Measurements from ENCODE around the gene ODF2.

The ODF2 gene

DNA sequence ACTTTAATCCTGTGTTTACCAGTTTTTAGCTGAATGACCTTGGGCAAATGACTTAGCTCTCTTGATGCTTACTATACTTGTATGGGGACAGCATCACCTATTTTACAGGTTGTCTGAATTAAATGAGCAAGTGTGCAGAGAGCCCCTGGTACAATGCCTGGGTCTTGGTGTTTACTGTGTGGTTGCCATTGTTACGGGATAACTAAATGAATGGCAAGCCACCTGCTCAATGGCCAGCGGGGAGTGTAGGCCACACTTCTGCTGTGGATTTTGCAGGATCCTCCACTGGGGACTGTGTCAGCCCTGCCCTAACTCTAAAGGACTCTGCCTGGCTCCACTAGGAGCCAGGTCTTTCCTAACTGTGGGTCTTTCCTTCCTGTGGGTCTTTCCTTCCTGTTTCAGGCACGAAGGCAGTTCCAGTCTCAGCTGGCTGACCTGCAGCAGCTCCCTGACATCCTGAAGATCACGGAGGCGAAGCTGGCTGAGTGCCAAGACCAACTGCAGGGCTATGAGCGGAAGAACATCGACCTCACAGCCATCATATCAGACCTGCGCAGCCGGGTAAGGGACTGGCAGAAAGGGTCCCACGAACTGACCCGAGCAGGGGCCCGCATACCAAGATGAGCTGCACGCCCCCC is 38.4 kb downstream of the ODF2 start:
- H3K4me3 ChIP-seq (ENCODE audit: low read depth, low read length, poor library complexity, severe bottlenecking), result no peak overlapping the region
- no peaks in the 10 kb centered on the region for H3K9me2 ChIP-seq (ENCODE audit: low read depth, low read length)
- H3K4me1 ChIP-seq (ENCODE audit: insufficient read depth, low read length, severe bottlenecking), result peaks cover 9% of the 10 kb centered on the region
- no peaks in the 10 kb centered on the region for H3K79me2 ChIP-seq (ENCODE audit: insufficient read depth, low read length)
- H3F3A ChIP-seq (ENCODE audit: insufficient read depth, low read length), result no peaks in the 10 kb centered on the region
- H3K27ac ChIP-seq (ENCODE audit: low read depth, low read length, poor library complexity, severe bottlenecking), result peak overlapping the region; percentile 18
- peaks cover 74% of the 10 kb centered on the region for H3K36me3 ChIP-seq (ENCODE audit: insufficient read depth, low read length)
- H4K20me1 ChIP-seq (ENCODE audit: insufficient read depth, low read length), result no peaks in the 10 kb centered on the region
- TF ChIP-seq, protein P1, sequence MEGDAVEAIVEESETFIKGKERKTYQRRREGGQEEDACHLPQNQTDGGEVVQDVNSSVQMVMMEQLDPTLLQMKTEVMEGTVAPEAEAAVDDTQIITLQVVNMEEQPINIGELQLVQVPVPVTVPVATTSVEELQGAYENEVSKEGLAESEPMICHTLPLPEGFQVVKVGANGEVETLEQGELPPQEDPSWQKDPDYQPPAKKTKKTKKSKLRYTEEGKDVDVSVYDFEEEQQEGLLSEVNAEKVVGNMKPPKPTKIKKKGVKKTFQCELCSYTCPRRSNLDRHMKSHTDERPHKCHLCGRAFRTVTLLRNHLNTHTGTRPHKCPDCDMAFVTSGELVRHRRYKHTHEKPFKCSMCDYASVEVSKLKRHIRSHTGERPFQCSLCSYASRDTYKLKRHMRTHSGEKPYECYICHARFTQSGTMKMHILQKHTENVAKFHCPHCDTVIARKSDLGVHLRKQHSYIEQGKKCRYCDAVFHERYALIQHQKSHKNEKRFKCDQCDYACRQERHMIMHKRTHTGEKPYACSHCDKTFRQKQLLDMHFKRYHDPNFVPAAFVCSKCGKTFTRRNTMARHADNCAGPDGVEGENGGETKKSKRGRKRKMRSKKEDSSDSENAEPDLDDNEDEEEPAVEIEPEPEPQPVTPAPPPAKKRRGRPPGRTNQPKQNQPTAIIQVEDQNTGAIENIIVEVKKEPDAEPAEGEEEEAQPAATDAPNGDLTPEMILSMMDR (IDR thresholded peaks at IDR 0.05; ENCODE audit: low read length), result no peak
- no peak for TF ChIP-seq EZH2 (IDR thresholded peaks at IDR 0.05; ENCODE audit: borderline replicate concordance, low read length)
- no peak overlapping the region; the same call in 1 of the 2 replicates for H3K9ac ChIP-seq (ENCODE audit: low read length)
- H3K27me3 ChIP-seq (ENCODE audit: insufficient read depth, low read length), result no peaks in the 10 kb centered on the region
- no peak overlapping the region for H3K4me2 ChIP-seq (ENCODE audit: low read length)
- H2AFZ ChIP-seq (ENCODE audit: low read length), result no peak overlapping the region
- H3K9me3 ChIP-seq (ENCODE audit: low read length), result no peaks in the 10 kb centered on the region

DNA sequence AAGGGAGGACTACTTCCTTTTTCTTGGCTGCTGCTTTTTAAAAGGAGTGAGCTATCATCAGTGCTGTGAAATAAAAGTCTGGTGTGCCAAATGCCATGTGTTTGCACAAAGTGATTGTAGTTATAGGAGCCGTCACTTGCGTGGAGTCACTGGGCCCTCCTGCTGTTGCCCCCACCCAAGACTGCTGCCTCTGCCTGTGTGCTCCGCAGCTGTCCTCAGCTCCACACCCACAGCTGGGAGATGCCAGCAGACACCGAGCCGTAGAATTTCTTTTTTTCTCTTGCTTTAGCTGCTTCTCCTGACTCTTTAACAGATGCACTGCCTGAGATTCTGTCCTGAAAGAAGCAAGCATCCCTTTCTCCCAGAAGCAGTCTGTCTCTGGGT is 38.9 kb downstream of the ODF2 start:
- Histone ChIP-seq H3K27me3 (ENCODE audit: insufficient read depth, low read length) (no peaks in the 10 kb centered on the region), H3K9me3 (ENCODE audit: low read length) (no peaks in the 10 kb centered on the region), H3K27ac (ENCODE audit: low read depth, low read length, poor library complexity, severe bottlenecking) (peak overlapping the region; percentile 18), H3K4me3 (ENCODE audit: low read depth, low read length, poor library complexity, severe bottlenecking) (no peak overlapping the region), H3K9ac (ENCODE audit: low read length) (no peak overlapping the region; the same call in 1 of the 2 replicates), H4K20me1 (ENCODE audit: insufficient read depth, low read length) (no peaks in the 10 kb centered on the region), H3K79me2 (ENCODE audit: insufficient read depth, low read length) (no peaks in the 10 kb centered on the region), H3F3A (ENCODE audit: insufficient read depth, low read length) (no peaks in the 10 kb centered on the region), H3K4me2 (ENCODE audit: low read length) (no peak overlapping the region), H3K36me3 (ENCODE audit: insufficient read depth, low read length) (peaks cover 73% of the 10 kb centered on the region), H3K4me1 (ENCODE audit: insufficient read depth, low read length, severe bottlenecking) (peaks cover 9% of the 10 kb centered on the region), H2AFZ (ENCODE audit: low read length) (no peak overlapping the region), H3K9me2 (ENCODE audit: low read depth, low read length) (no peaks in the 10 kb centered on the region)
- no peak for TF ChIP-seq EZH2 (IDR thresholded peaks at IDR 0.05; ENCODE audit: borderline replicate concordance, low read length)
- TF ChIP-seq, protein P1 (IDR thresholded peaks at IDR 0.05; ENCODE audit: low read length), result no peak

DNA sequence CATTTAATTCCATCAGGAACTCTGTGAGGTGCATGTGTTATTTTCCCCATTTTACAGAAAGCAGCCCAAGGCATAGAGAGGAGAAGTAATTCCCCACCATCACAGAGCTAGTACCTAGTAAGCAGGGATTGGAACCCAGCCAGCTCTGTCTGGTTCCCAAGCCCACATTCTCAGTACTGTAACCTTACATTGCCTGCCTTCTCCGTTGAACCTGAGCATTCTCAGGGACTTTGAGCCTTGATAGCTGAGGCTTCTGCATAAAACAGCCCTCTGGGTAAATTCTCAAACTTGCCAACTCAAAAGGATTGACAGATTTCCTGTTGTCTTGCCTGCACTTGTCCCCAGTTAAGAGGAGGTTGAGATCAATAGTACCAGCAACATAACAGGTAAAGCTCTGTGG is 39.5 kb downstream of the ODF2 start:
- no peaks in the 10 kb centered on the region for H3F3A ChIP-seq (ENCODE audit: insufficient read depth, low read length)
- no peaks in the 10 kb centered on the region for H3K9me3 ChIP-seq (ENCODE audit: low read length)
- TF ChIP-seq, protein P1 (IDR thresholded peaks at IDR 0.05; ENCODE audit: low read length), result no peak
- TF ChIP-seq EZH2 (IDR thresholded peaks at IDR 0.05; ENCODE audit: borderline replicate concordance, low read length), result no peak
- H3K27me3 ChIP-seq (ENCODE audit: insufficient read depth, low read length), result no peaks in the 10 kb centered on the region
- H3K36me3 ChIP-seq (ENCODE audit: insufficient read depth, low read length), result peaks cover 73% of the 10 kb centered on the region
- no peak overlapping the region for H3K4me2 ChIP-seq (ENCODE audit: low read length)
- H4K20me1 ChIP-seq (ENCODE audit: insufficient read depth, low read length), result no peaks in the 10 kb centered on the region
- no peak overlapping the region for H3K9ac ChIP-seq (ENCODE audit: low read length)
- no peaks in the 10 kb centered on the region for H3K9me2 ChIP-seq (ENCODE audit: low read depth, low read length)
- peaks cover 9% of the 10 kb centered on the region for H3K4me1 ChIP-seq (ENCODE audit: insufficient read depth, low read length, severe bottlenecking)
- H3K27ac ChIP-seq (ENCODE audit: low read depth, low read length, poor library complexity, severe bottlenecking), result no peak overlapping the region
- no peak overlapping the region for H3K4me3 ChIP-seq (ENCODE audit: low read depth, low read length, poor library complexity, severe bottlenecking)
- H2AFZ ChIP-seq (ENCODE audit: low read length), result no peak overlapping the region
- no peaks in the 10 kb centered on the region for H3K79me2 ChIP-seq (ENCODE audit: insufficient read depth, low read length)

Measured in OCI-LY1 (cell line).